ENCODE results near the gene PRICKLE2. TPM values are rescaled to one million over a fixed set of nuclear protein-coding genes. Genes with fewer than 3 reads are reported as not detected.

PRICKLE2 gene
- total RNA-seq, 1 donor from 2014 or later = 49.3 TPM

DNA sequence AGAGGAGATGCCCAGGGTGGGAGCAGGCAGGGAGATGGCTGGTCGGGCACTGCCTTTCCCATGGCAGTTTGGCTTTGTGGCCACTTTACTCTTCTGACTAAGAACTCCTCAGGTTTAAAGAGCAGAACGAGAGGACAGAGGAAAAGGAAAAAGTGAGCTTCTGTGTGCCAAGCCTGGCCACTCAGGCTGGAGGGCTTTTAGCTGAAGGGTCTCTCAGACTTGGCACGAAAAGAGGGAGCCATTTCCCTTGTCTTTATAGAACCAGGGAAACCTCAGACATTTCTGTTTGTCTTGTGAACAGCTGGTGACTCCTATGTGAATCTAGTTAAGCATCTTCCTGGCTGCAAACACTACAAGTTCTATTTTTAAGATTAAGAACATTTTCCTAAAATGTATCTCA is 178.7 kb downstream of the PRICKLE2 start:
- no peak for DNase-seq

GRCh38 chr3:64042952-64043351 is 182.3 kb downstream of the PRICKLE2 start:
- no peak for DNase-seq

Small RNA genes within 50 kb of the gene (small RNA-seq; reads per million reads assigned to genes)
- not detected for gene RF00012 (ENCODE audit: low replicate concordance)

Other genes with a start within 250 kb of the PRICKLE2 start
- gene PSMD6, start 202.0 kb downstream of the PRICKLE2 start, total RNA-seq = 66.0 TPM

Data from tongue (tissue), 3 donors.